NK-92 treated with Interleukin-12 subunit alpha and Interleukin-12 subunit beta, amount 100 ng/mL, for 24 hours (cell line): Measurements from ENCODE around the gene SLC19A2.
"Not testable (repeated sequence)": the region's sequence is repeated elsewhere in the genome, so short reads cannot be mapped to it uniquely, and the experiment has no call there.

Source experiments
- DNase-seq: peaks from one replicate; lab custom pipeline; 2025; lab: John Stamatoyannopoulos, UW

Gene SLC19A2

DNA sequence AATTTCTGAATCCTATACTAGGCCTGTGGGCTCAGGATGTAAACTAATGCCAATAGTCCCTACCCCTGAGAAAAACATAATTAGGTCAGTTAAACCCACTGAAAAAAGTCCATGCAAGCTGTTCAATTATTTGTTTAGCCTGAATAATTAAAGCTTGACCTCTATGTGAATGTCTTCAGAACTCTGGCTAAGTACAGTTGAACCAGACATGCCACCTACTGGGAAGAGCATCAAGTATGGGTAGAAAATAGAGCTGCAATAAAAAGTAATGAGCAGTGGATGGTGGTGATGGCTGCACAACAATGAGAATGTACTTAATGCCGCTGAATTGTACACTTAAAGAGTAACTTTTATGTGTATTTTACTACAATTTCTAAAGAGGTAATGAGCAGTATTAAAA, 23.6 kb upstream of the SLC19A2 start:
- DNase-seq: no peak

DNA sequence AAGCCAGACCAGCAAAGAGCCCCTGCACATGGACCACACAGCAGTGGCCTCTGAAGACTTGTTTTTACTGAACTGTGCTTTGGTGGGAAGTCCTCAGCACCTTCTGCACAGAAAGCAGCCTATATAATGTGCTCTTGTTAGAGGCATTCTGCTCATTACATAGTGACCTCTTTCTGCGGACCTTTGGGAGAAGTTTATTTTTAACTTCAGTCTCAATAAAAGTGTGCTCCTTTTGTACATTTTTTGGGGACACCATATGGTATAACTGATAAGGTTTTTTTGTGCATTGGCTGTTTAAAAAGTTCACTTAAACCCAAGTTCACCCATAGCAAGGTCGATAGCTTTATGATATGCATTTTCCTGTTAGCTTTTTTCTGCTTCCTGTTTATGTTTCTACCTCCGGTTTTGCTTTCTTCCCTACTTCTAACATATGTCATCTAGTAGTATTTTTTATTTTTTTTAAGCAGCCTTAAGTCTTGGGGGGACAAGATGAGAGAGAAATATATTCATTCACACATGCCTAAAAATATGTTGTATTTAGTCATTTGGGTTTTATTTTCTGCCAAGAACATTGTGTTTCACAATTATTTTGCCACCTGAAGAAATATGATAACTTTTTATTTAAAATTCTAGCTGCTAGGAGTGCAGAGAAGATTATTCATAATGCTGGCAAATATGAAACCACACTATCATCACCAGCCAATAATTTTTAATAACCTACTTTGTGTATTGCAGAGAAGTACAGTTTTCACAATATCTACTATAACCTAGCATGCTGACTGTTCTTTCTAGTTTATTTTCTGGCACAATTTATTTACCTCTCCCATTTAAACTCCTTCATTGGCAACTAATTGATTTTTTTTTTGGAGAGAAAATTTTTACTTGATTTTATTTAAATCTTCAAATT, 22.9 kb upstream of the SLC19A2 start:
- no peak for DNase-seq

DNA sequence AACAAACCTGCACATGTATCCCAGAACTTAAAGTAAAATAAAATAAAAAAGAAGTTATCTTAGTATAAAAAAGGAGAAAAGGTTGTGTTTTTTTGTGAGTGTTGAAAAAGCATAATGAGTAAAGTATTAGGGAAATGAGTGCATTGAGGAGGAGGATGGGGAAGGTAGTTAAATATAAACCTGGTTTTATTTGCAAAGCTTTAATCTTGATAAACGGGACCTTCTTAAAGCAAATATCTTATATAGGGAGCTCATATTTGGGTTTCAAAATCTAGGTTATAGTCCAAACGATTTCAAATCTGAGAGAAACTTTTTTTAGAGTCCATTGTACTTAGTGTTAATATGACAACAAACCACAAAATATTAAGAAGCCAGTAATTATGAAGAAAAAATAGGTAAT, 21.7 kb upstream of the SLC19A2 start:
- no peak for DNase-seq

DNA sequence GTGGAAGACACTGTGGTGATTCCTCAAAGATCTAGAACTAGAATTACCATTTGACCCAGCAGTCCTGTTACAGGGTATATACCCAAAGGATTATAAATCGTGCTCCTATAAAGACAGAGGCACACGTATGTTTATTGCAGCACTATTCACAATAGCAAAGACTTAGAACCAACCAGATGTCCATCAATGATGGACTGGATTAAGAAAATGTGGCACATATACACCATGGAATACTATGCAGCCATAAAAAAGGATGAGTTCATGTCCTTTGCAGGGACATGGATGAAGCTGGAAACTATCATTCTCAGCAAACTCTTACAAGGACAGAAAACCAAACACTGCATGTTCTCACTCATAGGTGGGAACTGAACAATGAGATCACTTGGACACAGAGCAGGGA, 17.9 kb upstream of the SLC19A2 start:
- not testable (repeated sequence) for DNase-seq

DNA sequence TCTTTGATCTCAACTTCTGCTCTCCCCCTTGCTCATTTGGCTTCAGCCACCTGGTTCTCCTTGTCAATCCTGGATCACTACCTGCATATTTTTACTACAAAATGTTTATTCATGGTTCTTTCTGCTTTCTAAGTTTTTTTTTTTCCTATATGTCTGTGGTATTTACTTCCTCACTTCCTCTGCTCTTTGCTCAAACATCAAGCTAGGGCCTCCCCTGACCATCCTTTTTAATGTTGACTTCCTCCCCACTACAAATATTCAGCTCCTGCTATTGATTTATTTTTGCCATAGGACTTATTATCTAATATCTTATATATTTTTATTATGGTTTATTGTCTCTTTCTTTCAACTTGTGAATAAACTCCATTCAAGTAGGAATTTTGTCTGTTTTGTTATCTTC, 14.1 kb upstream of the SLC19A2 start:
- DNase-seq: no peak

DNA sequence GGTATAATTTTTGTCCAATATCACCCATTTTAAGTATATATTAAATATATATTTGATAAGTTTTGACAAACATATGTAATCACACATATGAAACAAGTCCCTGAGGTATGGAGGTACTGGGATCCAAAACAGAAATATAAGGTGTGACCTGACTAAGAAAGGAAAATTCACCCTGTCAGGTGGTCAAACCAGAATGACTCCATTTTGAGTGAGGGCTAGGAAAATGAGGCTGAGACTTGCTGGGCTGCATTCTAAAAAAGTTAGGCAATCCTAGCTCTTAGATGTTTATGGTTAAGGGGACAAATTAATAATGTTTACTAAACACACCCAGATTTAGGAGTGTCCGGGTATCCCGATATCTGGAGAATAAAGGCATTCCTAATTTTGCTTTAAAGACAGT, 11.6 kb upstream of the SLC19A2 start:
- DNase-seq: no peak

DNA sequence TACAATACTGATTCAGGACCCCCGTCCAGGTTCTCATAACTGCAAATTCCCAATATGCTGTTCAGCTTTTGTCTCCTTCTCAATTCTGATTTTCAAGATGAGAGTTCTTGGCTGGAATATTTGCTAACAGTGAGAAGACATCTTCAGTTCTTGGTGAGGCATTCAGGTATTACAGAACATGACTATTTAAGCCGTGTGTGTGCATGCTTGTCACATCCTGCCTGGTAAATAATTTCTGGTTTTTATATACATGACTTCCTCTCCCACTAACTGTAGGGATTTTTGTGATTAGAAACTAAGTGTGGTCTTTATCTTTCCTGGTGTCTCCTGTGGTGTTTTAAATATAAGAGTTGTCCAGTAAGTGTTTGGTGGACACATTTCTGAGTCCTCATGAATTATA, 10.2 kb upstream of the SLC19A2 start:
- no peak for DNase-seq

DNA sequence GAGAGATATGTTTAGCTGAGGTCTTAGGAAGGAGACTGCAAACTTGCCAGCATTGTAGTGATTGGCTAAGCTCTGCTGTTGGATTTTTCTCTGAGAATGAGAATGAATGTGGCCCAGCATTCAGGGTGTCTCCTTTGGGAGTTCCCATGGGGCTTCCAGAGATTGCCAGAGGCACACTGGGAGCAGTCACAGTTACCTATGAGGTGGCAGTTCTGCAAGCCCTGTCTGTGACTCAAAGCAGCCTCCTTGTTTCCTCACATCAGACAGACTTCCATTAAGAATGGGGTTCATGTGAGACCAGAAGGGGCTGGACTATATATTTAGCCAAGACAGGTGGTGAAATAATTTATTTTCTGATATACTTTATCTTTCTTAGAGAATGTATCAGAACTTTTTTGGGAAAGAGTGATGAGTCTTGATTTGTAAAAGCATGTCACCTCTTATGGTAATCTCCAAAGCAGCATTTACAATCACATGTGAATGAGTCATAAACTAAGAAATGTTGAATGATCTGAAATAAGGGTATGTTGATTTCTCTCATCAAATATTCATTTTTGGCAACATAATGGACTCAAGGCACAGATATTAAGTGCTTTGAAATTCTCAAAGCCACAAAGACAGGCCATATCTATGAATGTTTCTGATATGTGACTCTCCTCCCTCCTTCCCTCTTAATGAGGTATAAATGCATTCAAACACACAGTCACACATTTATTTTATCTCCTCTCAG, 9.5 kb upstream of the SLC19A2 start:
- no peak for DNase-seq

DNA sequence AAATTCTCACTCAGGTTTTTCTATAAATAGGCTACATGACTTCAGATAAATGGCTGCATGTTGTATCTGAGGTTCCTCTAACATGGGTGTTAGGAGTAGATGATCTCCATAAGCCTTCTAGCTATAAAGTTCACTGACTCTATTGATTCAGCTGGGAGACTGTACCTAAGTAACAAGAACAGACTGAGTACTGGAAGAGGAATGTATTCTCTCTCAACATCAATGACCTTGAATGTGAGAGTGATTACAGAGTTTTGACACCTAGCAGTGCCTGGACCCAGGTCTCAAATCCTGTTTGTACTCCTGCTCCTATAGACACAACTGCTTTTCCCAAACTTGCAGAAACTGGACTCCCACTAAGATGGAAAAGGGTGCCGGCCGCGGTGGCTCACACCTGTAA, 8.6 kb upstream of the SLC19A2 start:
- no peak for DNase-seq

DNA sequence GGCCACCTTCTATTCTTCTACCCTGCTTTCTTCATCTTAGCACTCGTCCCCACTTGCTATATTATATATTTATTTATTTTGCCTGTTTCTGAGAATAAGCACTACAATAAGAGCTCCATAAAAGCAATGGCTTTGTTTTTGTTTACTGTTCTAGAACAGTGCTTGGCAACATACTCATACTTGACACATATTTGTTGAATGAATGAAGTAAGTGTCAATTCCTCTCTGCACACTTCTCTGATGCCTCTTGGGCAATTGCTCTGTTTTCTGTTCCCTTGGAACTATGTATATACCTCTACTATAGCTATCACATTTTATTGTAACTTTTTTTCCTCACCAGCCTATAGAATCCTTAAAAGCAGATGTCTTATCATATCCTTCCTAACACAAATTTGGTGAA, 7.5 kb upstream of the SLC19A2 start:
- no peak for DNase-seq

DNA sequence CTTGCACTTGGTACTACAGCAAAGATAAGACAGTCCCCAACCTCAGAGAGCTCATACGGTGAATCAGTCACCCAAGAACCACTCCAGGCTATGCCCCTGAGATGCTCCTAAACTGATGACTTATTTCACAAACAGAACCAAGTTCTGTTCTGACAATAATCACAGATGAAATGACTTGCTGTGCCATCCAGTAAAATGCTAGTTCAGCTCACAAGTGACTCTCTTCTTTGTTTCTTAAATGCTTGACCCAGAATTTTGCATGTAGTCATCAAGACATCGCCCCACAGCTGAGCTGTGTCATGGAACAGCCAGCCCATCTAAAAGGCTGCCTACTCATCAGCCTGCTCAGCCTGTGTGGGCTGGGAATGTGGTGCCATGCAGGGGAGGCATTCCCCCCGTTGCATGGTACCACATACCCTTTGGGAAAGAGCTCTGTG, 6.1 kb upstream of the SLC19A2 start:
- no peak for DNase-seq

DNA sequence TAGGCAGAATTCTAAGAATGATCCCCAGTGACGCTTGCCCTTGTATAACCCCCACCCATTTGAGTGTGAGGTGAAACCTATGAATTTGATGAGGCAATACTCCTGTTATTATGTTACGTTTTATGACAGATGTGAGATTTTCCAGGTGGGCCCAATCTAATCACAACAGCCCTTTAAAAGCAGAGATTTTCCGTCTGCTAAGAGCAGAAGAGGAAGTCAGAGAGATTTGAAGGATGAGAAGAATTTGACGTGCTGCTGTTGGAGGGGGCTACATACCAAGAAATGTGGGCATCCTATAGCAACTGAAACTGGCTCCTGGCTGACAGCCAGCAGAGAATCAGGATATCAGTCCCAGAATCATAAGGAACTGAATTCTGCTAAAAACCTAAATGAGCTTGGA, 2.4 kb upstream of the SLC19A2 start:
- no peak for DNase-seq

DNA sequence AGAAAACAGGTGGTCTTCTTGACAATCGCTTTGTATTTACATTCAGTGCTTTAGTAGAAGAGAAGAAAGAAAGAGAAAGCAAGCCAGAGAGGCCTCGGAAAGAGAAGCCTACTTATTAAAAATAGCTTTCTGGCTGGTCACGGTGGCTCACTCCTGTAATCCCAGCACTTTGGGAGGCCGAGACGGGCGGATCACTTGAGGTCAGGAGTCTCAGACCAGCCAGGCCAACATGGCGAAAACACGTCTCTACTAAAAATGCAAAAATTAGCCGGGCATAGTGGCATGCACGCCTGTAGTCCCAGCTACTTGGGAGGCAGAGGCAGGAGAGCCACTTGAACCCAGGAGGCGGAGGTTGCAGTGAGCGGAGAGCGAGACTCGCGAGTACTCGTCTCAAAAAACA, 1.8 kb upstream of the SLC19A2 start:
- DNase-seq: no peak

DNA sequence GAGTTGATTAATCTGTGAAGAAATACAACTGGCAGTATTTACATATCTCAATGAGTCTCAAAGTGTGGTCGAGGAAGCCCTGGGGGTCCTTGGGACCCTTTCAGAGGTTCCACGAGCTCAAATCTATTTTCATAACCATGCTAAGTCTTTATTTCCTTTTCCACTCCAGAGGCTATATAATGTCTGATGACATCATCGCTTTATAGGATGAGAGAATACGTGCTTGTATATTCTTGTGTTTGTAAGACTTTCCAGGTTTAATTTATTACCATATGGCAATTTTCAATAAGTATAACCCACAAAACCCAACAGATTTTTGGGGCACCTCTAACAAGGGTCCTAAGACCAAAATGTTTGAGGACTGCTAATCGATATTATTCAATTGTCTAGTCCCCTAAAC, 1.4 kb upstream of the SLC19A2 start:
- no peak for DNase-seq

DNA sequence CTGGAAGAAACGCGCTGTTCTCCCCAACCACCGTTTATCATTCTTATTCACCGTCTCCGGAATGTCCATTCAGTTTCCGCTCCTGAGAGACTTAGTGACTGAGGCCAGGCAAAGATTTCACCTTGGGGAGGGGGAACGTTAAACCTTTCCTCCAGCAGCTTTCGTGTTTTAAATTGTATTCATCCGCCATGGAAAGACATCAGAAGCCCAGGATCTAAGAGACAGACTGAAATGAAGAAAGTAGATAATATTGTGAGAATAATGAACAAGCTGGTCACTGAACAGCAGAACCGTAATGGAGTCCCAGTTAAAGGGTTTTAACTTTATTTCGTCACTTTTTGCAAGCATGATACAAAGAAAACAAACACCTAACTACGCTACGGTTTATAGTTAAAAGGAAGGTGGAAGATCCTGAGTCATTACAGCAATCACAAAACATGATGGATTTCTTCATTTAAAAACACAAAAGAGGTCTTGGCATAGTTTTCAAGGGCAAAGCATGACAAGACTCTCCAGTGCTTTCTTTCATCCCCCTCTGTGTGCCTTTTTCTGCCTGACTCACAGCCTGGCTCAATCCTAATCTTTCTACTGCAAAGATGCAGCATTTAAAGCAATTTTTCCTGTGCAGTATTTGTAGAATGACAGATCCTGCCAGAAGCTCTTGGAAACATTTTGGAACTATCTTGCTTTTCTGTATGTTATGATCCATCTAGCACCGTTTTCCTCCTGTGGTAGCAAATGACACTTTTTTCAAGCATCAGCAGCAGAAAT, 722 bp upstream of the SLC19A2 start:
- no peak for DNase-seq

DNA sequence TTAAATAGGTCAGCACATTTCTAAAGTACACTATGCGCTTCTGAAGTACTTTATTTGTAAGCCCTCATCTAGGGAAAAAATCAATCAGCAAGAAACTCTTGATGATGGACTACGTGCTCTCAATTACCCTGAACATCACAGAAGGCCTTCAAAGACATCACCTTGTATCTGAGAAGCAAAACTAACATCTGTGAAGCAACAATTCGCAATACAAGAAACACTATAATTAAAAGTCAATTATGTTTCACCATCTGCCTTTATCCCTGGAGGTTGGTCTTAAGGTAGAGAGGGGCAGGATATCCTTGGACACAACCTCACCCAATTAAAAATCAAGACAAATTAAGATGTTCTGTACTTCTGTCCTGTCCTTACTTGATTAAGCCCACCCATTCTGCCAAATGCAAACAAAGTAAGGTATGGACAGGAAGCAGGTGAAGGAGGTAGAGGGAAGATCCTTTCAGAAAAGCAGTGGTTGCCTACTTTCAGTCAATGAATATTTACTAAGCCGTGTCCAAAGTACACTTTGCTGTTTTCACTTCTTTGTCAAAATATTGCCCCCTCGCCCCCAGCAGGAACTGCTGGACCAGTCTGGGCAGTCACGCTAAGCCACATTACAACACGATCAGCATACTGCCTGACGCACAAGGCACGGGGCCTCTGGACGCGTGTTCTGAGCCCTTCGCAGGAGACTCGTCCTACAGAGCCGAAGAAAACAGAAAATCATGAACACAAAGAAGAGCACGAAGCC, 887 bp downstream of the SLC19A2 start:
- DNase-seq: no peak

DNA sequence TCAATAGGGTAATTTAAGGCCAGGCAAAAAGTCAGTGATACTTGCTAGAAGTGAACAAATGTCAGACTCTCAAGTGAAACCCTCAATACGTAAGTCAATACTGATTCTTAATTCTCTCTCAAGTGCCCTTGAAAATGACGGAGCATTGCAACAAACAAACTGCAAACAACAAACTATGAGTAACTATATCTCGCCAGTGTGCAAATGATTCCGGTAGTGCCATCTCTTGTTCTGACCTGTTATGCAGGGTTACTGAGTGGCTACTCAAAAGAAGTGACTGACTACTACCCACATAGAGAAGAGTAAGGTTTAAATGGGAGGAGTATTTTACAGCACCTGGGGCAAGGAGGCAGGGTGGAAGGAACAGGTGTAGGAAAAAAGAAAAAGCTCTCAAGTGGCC, 1.6 kb downstream of the SLC19A2 start:
- no peak for DNase-seq

DNA sequence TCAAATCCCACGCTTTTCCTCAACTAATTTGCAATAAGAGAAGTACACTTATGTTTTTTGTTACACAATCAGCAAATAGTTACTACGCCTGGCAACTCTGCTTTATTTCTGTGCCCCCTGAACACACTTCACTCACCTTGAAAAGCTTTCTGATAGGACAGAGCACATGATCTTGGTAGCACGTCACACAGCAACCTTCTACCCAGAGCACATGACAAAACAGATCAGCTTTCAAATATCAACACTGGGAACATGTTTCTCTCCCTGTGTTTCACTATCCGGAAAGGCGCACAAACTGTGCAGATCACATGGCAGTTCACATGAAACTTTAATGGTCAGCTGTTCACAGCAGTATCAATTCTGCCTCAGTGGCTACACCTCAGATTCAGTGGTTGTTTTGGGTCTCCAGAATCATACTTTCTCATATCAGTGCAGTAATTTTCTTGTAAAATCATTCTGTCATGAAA, 2.2 kb downstream of the SLC19A2 start:
- DNase-seq: no peak

DNA sequence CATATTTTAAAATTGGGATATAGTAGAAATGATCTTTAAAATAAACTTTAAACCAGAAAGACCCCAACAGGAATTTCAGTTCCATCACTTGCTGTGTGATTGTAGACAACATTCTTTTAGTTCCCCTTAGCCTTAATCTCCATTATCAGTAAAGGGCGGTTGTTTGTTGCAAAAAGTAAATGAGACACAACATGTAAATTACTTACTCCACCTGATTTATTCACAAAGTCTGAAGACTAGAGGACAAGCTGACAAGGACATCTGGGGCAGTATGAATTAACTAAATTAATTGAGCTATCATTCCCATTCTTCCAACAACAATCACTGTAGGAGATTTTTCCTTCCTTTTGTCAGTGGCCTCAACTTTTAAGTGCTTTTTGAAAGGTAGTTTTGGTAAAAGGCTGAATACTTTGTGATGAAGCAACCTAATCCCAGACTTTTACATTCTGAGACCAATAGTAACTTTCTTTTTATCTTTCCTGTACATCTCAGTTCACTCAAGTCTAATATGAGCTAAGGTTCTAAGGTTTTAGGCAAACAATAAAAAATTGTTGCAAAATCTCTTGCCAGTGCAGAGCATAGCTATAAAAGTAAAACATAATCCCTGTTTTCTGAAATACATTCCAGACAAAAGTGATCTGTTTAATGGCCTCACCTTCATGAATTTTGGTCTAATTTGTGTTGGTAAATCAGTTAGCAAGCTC, 6.2 kb downstream of the SLC19A2 start:
- DNase-seq: no peak

DNA sequence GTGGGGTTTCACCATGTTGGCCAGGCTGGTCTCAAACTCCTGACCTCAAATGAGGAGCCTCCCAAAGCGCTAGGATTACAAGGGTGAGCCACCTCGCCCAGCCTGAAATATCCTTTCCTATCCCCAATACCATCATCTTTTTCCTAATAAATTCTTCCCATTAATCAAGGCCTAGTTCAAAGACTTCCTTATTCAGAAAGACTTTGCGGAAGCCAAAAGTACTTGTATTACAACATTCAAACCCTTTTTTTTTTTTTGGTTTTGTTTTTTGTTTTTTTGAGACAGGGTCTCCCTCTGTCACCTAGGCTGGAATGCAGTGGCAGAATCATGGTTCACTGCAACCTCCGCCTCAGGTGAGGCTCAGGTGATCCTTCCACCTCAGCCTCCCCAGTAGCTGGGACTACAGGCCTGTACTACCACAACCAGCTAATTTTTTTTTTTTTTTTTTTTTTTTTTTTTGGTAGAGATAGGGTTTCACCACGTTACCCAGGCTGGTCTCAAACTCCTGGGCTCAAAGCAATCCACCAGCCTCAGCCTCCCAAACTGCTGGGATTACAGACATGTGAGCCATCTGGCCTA, 7.6 kb downstream of the SLC19A2 start:
- DNase-seq: no peak
